GM19455 (cell line): ENCODE results near the gene EIF2S1.
A peak's percentile ranks its signal among the peaks of the same experiment; 100 is the strongest.
"Not testable (repeated sequence)": the region's sequence is repeated elsewhere in the genome, so short reads cannot be mapped to it uniquely, and the experiment has no call there.

Source experiments
- ATAC-seq: cut with Tn5 transposase; IDR thresholded peaks from one replicate; pipeline ENCODE4 v1.9.1; 2021; ENCODE audit not compliant: unreplicated experiment

The EIF2S1 gene

GRCh38 chr14:67359775-67360469 is at the start of gene EIF2S1, which contains the start of gene ATP6V1D:
Gene EIF2S1 (plus strand): TSS chr14:67360328. CDS start chr14:67364768, 4,440 bp downstream.
Gene ATP6V1D (minus strand): TSS chr14:67359804. CDS start chr14:67359698, 106 bp downstream.
- peak; percentile 86 for ATAC-seq

GRCh38 chr14:67311868-67312267 is 48.3 kb upstream of the EIF2S1 start:
- ATAC-seq = no peak

- no peak for ATAC-seq
Observed at GRCh38 chr14:67313153-67313552, 47.0 kb upstream of the EIF2S1 start.

- ATAC-seq = no peak
Observed at GRCh38 chr14:67317822-67318221, 42.3 kb upstream of the EIF2S1 start.

- ATAC-seq = no peak
Observed at GRCh38 chr14:67319142-67319541, 41.0 kb upstream of the EIF2S1 start.

- not testable (repeated sequence) for ATAC-seq
Observed at GRCh38 chr14:67329666-67330065, 30.5 kb upstream of the EIF2S1 start.

GRCh38 chr14:67331368-67332125 is 28.6 kb upstream of the EIF2S1 start:
- ATAC-seq = no peak

GRCh38 chr14:67332468-67332867 is 27.7 kb upstream of the EIF2S1 start:
- ATAC-seq = no peak

GRCh38 chr14:67335781-67336180 is 24.3 kb upstream of the EIF2S1 start:
- no peak for ATAC-seq

GRCh38 chr14:67341231-67341630 is 18.9 kb upstream of the EIF2S1 start:
- ATAC-seq = not testable (repeated sequence)

- no peak for ATAC-seq
Observed at GRCh38 chr14:67343601-67344230, 16.4 kb upstream of the EIF2S1 start.

- no peak for ATAC-seq
Observed at GRCh38 chr14:67345583-67345982, 14.5 kb upstream of the EIF2S1 start.

GRCh38 chr14:67352055-67352454 is 8.1 kb upstream of the EIF2S1 start:
- no peak for ATAC-seq

- ATAC-seq = no peak
Observed at GRCh38 chr14:67357186-67357968, 2.8 kb upstream of the EIF2S1 start.

GRCh38 chr14:67357969-67358354 is 2.2 kb upstream of the EIF2S1 start:
- ATAC-seq = no peak

GRCh38 chr14:67358924-67359774 is 979 bp upstream of the EIF2S1 start:
- ATAC-seq = no peak

GRCh38 chr14:67360470-67361206 is 510 bp downstream of the EIF2S1 start:
- peak; percentile 28 for ATAC-seq

- no peak for ATAC-seq
Observed at GRCh38 chr14:67365476-67365875, 5.3 kb downstream of the EIF2S1 start.

- ATAC-seq = no peak
Observed at GRCh38 chr14:67370830-67371229, 10.7 kb downstream of the EIF2S1 start.
